Inferior parietal cortex (tissue), 1 donor: ENCODE results near the gene STRIP2.
"Not testable (repeated sequence)": the region's sequence is repeated elsewhere in the genome, so short reads cannot be mapped to it uniquely, and the experiment has no call there.

Experiments used
- DNase-seq: peaks from one replicate; pipeline ENCODE4 v3.0.0-alpha.2; 2016; ENCODE audit errors: extremely low spot score

STRIP2 gene

GRCh38 chr7:129433847-129434674, at the start of gene STRIP2:
TSS of gene STRIP2 (plus strand) at chr7:129434432. CDS start at chr7:129434473, 41 bp downstream.
- DNase-seq = peak; percentile 81

GRCh38 chr7:129385116-129385515, 49.1 kb upstream of the STRIP2 start:
- DNase-seq = no peak

- DNase-seq = no peak
These were observed 48.6 kb upstream of the STRIP2 start for GRCh38 chr7:129385598-129385997.

- DNase-seq = no peak
These were observed 47.7 kb upstream of the STRIP2 start for GRCh38 chr7:129386506-129386905.

GRCh38 chr7:129387537-129387936, 46.7 kb upstream of the STRIP2 start:
- DNase-seq = no peak

- no peak for DNase-seq
These were observed 45.7 kb upstream of the STRIP2 start for GRCh38 chr7:129388333-129389098.

- DNase-seq = no peak
These were observed 44.4 kb upstream of the STRIP2 start for GRCh38 chr7:129389829-129390228.

- no peak for DNase-seq
These were observed 43.9 kb upstream of the STRIP2 start for GRCh38 chr7:129390314-129390713.

- DNase-seq = no peak
These were observed 42.6 kb upstream of the STRIP2 start for GRCh38 chr7:129391546-129392171.

GRCh38 chr7:129393255-129393654, 41.0 kb upstream of the STRIP2 start:
- no peak for DNase-seq

GRCh38 chr7:129394101-129394500, 40.1 kb upstream of the STRIP2 start:
- no peak for DNase-seq

GRCh38 chr7:129394982-129395914, 39.0 kb upstream of the STRIP2 start:
- DNase-seq = no peak

- no peak for DNase-seq
These were observed 32.8 kb upstream of the STRIP2 start for GRCh38 chr7:129401228-129401966.

- DNase-seq = no peak
These were observed 32.0 kb upstream of the STRIP2 start for GRCh38 chr7:129401967-129402860.

- DNase-seq = no peak
These were observed 28.7 kb upstream of the STRIP2 start for GRCh38 chr7:129405527-129405926.

- not testable (repeated sequence) for DNase-seq
These were observed 24.0 kb upstream of the STRIP2 start for GRCh38 chr7:129410238-129410637.

- no peak for DNase-seq
These were observed 21.7 kb upstream of the STRIP2 start for GRCh38 chr7:129412501-129412900.

GRCh38 chr7:129417073-129417472, 17.2 kb upstream of the STRIP2 start:
- DNase-seq = no peak

GRCh38 chr7:129421717-129422250, 12.4 kb upstream of the STRIP2 start:
- DNase-seq = no peak
